ENCODE measurements around the gene CDH15.

DNA sequence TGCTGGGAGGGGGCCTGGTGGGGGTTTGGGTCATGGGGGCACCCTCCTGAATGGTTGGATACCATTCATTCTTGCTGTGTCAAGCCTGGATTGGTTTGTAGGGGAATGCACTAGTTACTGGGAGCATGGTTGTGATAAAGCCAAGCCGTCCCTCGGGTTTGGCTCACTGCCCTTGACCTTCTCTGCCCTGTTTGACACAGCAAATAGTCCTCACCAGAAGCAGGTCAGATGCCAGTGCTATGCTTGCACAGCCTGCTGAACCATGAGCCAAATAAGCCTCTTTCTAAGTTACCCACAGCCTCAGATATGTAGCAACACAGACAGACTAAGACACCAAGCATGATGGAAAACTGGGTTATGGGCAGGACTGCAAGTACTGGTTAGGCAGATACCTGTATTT is 60.6 kb downstream of the CDH15 start:
- TF ChIP-seq TAF1 (IDR thresholded peaks at IDR 0.05; ENCODE audit: borderline replicate concordance, low read depth, low read length) (no peak), POLR2A (IDR thresholded peaks at IDR 0.05; ENCODE audit: low read depth, low read length) (no peak)

All from GM12892 (cell line).